HFF-Myc (cell line): ENCODE data around the gene TEAD2.
"Not testable (repeated sequence)": the region's sequence is repeated elsewhere in the genome, so short reads cannot be mapped to it uniquely, and the experiment has no call there.

Experiments
- DNase-seq: peaks from one replicate; pipeline ENCODE4 v3.0.0-alpha.2; 2011; ENCODE audit warnings: low read depth; ENCODE audit errors: extremely low read depth
- H3K4me3 ChIP-seq: replicated peaks from 2 replicates; pipeline ENCODE4 v1.5.1; 2011; ENCODE audit warnings: low read depth, mild to moderate bottlenecking, control low read depth, low read length
- TF ChIP-seq, protein P1 (sequence below): IDR thresholded peaks from 2 replicates; pipeline ENCODE4 v1.5.1; 2012; ENCODE audit warnings: mild to moderate bottlenecking, low read depth, low read length, control low read depth; ENCODE audit errors: missing control alignments

The TEAD2 gene

DNA sequence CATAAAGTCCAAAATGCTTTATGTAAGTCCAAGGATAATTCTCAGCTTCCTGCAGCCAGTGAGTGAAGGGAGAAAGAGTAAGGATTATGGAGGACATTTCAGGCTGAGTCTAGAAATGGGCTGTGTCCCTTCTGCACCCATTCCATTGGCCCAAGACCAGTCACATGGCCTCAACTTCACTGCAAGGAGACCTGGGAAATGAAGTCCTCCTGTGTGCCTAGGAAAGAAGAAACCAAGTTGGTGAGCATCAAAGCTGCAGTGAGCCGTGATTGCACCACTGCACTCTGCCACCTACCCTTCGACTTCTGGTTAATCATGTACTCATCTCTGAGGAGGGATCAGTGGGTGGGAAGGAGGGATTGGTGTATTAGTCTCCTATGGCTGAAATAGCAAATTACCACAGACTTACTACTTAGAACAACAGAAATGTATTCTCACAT is 30.6 kb downstream of the TEAD2 start:
- TF ChIP-seq, protein P1, sequence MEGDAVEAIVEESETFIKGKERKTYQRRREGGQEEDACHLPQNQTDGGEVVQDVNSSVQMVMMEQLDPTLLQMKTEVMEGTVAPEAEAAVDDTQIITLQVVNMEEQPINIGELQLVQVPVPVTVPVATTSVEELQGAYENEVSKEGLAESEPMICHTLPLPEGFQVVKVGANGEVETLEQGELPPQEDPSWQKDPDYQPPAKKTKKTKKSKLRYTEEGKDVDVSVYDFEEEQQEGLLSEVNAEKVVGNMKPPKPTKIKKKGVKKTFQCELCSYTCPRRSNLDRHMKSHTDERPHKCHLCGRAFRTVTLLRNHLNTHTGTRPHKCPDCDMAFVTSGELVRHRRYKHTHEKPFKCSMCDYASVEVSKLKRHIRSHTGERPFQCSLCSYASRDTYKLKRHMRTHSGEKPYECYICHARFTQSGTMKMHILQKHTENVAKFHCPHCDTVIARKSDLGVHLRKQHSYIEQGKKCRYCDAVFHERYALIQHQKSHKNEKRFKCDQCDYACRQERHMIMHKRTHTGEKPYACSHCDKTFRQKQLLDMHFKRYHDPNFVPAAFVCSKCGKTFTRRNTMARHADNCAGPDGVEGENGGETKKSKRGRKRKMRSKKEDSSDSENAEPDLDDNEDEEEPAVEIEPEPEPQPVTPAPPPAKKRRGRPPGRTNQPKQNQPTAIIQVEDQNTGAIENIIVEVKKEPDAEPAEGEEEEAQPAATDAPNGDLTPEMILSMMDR: no peak
- no peak overlapping the region for H3K4me3 ChIP-seq
- DNase-seq: no peak

DNA sequence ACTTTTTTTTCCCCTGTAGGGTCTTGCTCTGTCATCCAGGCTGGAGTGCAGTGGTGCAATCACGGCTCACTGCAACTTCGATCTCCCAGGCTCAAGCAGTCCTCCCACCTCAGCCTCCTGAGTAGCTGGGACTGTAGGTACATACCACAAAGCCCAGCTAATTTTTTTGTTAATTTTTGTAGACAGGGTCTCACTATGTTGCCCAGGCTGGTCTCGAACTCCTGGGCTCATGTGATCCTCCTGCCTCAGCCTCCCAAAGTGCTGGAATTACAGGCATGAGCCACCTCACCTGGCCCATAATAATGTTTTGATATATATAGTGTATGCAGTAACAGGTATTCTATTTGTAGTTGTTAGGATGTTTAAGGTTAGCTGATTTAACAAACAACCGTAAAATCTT is 31.0 kb downstream of the TEAD2 start:
- H3K4me3 ChIP-seq, DNase-seq: not testable (repeated sequence)

GRCh38 chr19:49328741-49329140 is 33.5 kb downstream of the TEAD2 start:
- TF ChIP-seq, protein P1: no peak
- no peak overlapping the region for H3K4me3 ChIP-seq
- DNase-seq: no peak

DNA sequence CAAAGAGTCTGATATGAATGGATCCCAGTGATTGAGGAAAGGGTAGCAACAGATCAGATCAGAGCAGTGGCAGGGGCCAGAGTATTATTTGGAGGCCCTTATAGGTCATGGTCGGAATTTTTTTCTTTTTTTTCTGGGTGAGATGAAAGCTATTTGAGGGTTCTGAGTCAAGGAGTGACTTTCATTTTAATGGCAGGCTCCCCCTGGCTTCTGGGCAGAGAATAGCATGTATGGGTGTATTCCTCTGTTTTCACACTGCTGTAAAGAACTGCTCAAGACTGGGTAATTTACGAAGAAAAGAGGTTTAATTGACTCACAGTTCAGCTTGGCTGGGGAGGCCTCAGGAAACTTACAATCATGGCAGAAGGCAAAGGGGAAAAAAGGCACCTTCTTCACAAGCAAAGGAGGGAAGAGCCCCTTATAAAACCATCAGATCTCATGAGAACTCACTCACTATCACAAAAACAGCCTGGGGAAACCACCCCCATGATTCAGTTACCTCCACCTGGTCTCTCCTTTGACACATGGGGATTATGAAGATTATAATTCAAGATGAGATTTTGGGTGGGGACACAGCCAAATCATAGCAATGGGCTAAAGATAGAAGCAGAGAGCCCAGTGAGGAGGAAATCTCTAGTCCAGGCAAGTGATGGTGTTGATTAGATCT is 34.2 kb downstream of the TEAD2 start:
- no peak for DNase-seq
- TF ChIP-seq, protein P1: peak; percentile 76
- no peak overlapping the region for H3K4me3 ChIP-seq

DNA sequence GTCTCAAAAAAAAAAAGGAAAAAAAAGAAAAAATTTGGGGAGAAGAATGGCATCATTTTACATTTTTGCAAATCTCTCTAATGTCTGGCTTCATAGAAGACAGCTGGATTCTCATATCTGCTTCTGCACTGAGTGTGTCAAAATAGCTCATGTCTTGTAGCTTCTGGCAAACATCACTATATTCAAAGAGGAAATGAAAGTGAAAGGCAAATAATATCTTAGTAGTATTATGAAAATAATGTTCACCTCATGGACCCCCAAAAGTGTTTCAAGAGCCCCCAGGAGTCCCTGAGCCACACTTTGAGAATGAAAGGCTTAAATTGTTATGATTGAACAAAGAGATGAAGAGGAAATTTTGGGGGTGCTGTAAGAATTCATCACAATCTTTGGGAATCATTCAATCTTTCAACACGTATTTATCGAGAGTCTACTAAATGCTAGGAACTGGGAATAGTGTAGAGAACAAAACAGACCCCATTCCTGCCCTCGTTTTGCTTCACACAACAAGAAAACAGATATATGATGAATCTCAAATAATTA is 36.0 kb downstream of the TEAD2 start:
- TF ChIP-seq, protein P1: no peak
- DNase-seq: no peak
- no peak overlapping the region for H3K4me3 ChIP-seq

DNA sequence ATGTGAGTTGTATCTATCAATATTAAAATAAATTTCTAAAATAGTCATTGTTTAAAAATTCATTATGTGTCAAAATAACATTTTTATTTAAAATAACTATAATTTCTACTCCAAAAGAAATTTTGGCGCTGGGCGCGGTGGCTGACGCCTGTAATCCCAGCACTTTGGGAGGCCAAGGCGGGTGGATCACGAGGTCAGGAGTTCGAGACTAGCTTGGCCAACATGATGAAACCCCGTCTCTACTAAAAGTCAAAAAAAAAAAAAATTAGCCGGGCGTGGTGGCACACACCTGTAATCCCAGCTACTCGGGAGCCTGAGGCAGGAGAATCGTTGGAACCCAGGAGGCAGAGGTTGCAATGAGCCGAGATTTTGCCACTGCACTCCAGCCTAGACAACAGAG is 36.5 kb downstream of the TEAD2 start:
- not testable (repeated sequence) for H3K4me3 ChIP-seq, DNase-seq

DNA sequence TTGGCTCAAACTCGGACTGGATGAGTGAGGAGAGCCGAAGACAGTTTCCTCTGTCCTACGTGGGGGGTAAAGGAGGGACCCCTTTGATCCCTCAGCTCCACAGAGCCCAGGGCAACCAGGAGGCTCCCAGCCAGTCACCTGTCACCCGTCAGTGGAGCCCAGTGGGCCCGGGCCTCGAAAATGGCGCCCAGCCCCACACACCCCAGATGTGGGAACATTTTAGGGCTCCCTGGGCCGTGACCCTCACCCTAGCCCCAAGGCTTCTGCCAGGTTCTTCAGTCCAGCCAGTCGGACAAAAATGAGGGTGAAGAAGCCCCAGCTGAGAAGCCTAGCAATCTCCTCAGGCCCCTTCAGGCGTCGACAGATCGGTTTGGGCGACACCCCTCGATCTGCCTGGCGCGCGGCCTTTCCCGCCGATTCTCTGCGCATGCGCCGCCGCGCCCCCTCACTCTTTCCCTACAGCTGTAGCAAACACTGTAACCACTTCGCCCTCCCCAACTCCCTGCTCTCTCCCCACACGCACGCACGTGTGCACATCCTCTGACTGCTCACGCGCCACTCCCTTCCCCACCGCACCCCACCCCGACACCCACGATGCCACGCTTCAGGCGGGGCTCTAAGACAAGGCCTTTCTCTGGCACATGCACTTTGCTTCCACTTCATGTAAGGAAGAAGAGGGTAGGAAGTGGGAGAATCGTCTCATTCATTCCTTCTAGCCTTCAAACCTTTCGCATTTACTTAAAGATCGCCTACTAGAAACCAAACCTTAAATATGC is 37.2 kb downstream of the TEAD2 start, which contains the start of gene SLC6A16:
TSS of gene SLC6A16 (minus strand) at position 391 of the 776 bp plus-strand sequence. CDS start 13,844 bp downstream, outside the sequence.
- H3K4me3 ChIP-seq: no peak within 1 kb of the TSS
- no peak for DNase-seq
- TF ChIP-seq, protein P1: no peak
